ENCODE measurements around the gene GPR65.

DNA sequence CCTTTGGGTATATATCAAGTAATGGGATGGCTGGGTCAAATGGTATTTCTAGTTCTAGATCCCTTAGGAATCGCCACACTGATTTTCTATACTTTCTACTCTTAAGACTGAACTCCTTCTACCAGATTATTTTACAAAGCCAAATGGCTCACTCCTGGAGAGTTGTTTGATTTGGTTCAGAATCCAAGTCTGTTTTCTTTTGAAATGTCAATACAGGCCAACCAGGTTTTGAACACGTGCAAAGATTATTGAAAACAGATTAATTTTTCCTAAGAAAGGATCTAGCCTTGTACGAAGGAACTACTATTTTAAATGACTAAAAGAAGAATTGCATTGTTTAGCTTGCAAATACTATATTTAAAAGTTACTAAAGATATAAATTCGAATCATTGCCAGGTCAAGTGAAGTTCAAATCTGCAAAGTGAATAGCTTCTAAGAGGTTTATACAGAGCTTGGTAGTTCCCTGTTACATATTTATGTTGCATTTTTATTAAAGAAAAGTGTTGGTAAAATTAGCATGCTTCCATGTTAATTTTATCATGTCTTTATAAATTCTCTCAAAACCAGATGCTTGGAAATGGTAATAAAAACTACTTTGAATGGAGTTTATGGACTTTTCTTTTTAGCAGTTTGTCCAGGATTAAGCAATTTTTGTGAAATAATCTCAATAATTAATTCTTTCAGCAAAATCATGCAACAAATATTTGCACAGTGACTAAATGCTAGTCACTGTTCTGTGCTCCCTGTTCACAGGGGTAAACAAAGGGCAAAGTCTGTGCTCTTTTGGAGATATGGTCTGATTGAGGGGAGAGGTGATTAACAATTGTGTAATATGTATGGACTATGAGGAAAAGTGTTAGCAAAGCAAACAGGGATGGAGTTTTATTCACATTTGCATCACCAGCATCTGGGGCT is 38.9 kb downstream of the GPR65 start:
- TF ChIP-seq, protein P1, sequence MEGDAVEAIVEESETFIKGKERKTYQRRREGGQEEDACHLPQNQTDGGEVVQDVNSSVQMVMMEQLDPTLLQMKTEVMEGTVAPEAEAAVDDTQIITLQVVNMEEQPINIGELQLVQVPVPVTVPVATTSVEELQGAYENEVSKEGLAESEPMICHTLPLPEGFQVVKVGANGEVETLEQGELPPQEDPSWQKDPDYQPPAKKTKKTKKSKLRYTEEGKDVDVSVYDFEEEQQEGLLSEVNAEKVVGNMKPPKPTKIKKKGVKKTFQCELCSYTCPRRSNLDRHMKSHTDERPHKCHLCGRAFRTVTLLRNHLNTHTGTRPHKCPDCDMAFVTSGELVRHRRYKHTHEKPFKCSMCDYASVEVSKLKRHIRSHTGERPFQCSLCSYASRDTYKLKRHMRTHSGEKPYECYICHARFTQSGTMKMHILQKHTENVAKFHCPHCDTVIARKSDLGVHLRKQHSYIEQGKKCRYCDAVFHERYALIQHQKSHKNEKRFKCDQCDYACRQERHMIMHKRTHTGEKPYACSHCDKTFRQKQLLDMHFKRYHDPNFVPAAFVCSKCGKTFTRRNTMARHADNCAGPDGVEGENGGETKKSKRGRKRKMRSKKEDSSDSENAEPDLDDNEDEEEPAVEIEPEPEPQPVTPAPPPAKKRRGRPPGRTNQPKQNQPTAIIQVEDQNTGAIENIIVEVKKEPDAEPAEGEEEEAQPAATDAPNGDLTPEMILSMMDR (conservative IDR thresholded peaks at IDR 0.05; ENCODE audit: low read depth, low read length): no peak
- no peak for TF ChIP-seq EZH2phosphoT487 (IDR thresholded peaks at IDR 0.05; ENCODE audit: borderline replicate concordance, low read length)
